NCI-H2196 (cell line): ENCODE results near the gene ATXN1.
"Not testable (repeated sequence)": the region's sequence is repeated elsewhere in the genome, so short reads cannot be mapped to it uniquely, and the experiment has no call there.

Experiments used
- DNase-seq: peaks from one replicate; lab custom pipeline; 2025; ENCODE audit not compliant: unreplicated experiment; lab: John Stamatoyannopoulos, UW

Gene ATXN1

DNA sequence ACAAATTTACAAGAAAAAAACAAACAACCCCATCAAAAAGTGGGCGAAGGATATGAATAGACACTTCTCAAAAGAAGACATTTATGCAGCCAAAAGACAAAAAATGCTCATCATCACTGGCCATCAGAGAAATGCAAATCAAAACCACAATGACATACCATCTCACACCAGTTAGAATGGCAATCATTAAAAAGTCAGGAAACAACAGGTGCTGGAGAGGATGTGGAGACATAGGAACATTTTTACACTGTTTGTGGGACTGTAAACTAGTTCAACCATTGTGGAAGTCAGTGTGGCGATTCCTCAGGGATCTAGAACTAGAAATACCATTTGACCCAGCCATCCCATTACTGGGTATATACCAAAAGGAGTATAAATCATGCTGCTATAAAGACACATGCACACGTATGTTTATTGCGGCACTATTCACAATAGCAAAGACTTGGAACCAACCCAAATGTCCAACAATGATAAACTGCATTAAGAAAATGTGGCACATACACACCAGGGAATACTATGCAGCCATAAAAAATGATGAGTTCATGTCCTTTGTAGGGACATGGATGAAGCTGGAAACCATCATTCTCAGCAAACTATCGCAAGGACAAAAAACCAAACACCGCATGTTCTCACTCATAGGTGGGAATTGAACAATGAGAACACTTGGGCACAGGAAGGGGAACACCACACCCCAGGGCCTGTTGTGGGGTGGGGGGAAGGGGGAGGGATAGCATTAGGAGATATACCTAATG lies 58.5 kb downstream of the ATXN1 start:
- DNase-seq, result not testable (repeated sequence)

DNA sequence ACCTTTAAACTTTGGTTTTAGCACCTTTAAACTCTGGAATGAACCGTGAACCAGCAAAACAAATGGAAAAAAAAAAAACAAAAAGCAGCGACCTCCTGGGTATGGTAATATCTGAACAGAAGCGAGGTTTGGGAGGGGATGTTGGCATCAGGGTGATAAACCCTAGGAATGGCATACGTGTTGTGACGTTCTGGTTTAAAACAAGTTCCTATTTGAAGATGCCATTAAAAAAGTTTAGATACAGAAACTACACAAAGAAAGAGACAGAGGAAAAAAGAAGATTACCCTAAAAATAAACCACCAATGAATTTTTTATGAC lies 60.4 kb downstream of the ATXN1 start:
- DNase-seq, result no peak

DNA sequence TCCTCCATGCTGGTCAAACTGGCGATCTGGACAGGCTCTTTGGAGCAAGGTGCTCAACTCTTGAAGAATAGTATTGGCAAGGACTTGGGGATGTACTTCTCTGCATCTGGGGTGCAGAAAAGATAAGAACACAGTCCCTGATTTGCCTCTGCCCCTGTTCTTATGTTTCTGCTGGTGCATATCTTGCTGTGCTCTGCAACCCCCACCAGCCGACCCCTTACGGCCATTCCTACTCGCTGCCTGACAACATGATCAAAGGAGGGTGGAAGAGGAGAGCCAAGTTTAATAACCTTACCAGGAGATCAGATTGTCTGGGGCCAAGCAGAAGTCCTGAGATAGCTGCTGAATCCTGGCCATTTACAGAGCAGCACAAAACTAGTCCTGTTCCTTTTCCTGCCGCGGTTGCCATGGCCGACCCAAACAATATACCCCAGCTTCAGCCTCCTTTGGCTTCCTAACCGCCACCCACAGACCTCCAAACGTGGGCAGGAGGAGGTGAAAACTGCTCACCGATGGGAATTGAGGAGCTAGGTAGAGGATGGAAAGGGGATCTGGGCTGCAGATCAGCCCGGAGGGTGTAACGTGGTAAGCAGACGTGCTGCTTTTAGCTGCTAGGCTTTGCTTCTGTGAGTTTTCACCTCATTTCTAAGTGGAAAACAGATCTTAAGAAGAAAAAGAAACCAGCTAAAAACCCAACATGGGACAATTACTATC lies 60.9 kb downstream of the ATXN1 start:
- no peak for DNase-seq

GRCh38 chr6:16698997-16699868 lies 62.0 kb downstream of the ATXN1 start:
- DNase-seq, result no peak

DNA sequence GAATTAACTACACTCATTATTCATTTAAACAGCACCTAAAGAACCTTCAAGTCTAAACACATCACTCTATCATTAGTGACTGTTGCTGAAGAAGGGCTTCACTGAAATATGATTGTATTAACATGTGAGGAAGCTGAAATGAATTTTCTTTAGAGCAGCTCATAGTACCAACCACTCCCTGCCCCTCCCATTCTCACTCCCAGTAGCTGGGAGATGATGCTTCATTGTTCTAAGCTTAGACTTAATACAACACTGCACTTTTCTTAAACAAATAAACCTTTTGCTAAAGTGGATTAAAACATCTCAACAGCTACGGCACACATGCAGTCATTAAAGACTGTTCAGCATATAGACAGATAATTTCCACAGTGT lies 63.1 kb downstream of the ATXN1 start:
- DNase-seq, result no peak

GRCh38 chr6:16697437-16698161 lies 63.7 kb downstream of the ATXN1 start:
- DNase-seq, result no peak

GRCh38 chr6:16696496-16696895 lies 64.8 kb downstream of the ATXN1 start:
- no peak for DNase-seq

DNA sequence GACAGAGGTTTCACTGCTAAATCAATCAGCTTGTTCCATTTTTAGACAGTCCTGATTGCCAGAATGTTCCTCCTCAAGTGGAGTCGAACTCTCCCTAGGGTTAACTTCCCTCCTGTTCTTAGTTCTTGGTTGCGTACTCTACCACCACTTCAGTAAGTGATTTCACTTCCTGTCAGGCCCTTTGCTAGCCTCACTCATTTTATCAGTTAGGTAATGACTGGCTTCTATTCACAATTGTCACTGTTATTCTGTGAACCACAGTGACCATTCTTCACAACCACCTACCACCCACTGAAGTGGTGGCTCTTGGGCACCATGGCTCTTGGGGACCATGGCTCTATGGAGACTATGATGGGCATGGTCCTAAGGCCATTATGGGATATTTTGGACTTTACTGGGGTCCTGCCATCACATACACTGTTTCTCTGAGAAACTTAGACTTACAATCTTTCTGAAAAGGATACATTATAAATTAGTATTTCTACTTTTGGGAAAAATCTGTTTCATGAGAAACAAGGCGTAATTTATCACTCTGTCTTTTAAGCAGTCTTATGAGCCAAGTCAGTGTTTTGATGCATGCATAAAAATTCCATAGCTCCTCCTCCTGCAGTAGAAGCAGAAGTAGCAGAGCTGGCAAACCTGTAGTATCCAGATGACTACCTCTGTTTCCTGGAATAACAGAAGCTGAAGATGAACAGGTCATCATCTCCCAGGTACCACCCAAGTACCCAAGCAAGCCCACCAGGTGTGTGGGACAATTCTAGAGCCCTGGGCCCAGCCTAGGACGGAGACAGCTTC lies 66.3 kb downstream of the ATXN1 start:
- no peak for DNase-seq

GRCh38 chr6:16691324-16691723 lies 69.9 kb downstream of the ATXN1 start:
- no peak for DNase-seq

DNA sequence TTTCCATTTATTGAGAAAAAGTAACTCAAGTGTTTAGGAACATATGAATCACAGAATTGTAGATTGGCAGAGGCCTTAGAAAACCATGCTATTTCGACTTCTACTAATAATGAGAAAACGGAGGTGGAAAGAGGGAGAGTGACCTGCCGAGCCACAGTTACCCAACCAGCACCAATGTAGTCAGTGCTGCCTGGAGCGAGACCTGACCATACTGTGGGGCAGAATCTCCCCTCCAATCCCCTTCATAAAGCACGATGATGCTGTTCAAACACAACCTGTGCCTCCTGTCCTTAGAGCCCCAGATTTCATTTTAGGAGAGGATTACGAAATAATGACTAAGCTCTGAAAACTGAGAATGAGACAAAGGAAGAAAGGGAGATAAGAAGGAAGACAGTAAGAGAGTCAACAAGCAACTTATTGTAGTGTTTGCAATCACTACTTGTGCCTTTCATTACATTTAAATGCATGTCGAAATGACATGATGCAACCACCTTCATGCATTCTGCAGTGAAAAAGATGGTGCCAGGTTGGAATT lies 70.6 kb downstream of the ATXN1 start:
- no peak for DNase-seq

- no peak for DNase-seq
Measured at GRCh38 chr6:16689788-16690607, 71.3 kb downstream of the ATXN1 start.

GRCh38 chr6:16688984-16689636 lies 72.2 kb downstream of the ATXN1 start:
- DNase-seq, result no peak

- DNase-seq, result no peak
Measured at GRCh38 chr6:16688436-16688835, 72.8 kb downstream of the ATXN1 start.

DNA sequence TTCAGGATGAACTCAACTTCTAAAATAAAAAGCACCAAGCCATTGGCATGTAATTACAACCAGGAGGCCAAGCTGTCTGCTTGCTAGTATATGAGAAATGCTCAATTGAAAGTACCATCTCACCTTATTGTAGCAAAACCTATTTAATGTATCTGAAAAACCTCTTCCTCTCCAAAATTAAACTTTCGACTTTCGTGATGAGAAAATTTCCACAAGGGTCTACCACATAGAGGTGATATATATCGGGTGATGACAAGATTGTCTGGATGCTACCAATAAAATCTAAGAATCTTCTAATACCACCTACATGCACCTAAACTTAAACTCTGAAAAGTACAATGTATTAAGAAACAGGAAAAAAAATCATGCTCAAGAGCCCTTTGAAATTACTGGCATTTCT lies 74.2 kb downstream of the ATXN1 start:
- no peak for DNase-seq

- no peak for DNase-seq
Measured at GRCh38 chr6:16684896-16685554, 76.2 kb downstream of the ATXN1 start.

- no peak for DNase-seq
Measured at GRCh38 chr6:16684195-16684689, 77.0 kb downstream of the ATXN1 start.

DNA sequence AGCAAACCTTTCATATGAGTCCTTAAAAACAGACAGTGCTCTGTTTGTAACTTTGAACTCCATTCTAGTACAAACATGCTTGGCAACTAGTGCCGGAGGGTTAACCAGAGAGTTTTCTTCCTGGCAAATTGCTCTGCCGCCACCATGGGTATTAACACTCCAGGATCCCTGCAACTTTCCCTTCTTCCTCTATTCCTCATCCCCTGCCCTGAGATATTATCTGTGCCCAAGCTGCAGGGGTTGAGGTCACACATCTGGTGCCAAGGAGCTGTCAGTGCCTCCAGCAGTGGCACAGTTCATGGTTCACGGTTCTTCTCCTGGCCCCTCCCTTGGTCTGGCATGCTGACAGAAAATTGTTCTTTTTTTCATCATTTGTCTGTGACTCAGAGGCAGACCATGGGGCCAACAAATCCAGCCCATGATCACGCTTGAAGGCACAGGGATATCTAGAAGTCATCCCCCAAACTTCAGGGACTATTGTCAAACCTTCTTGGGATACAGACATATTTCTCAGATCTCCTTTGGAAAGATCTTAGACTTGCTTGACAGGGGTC lies 77.5 kb downstream of the ATXN1 start:
- DNase-seq, result no peak
